WTC11 (cell line): Measurements from ENCODE around the gene DCAF4L1.

Experiments
- NFYB ChIP-seq: sonication (generic); formaldehyde crosslinking; conservative IDR thresholded peaks from 2 replicates; pipeline ENCODE4 v1.8.0; 2022; ENCODE audit warnings: low read depth, missing genetic modification reagents
- TF ChIP-seq, protein P1 (sequence below): sonication (generic); formaldehyde crosslinking; IDR thresholded peaks from 2 replicates; pipeline ENCODE4 v1.8.0; 2022; ENCODE audit warnings: mild to moderate bottlenecking, missing genetic modification reagents
- TF ChIP-seq, protein P2 (sequence below): sonication (generic); formaldehyde crosslinking; IDR thresholded peaks from 2 replicates; pipeline ENCODE4 v1.8.1; 2023; ENCODE audit warnings: mild to moderate bottlenecking, missing genetic modification reagents, moderate library complexity

DNA sequence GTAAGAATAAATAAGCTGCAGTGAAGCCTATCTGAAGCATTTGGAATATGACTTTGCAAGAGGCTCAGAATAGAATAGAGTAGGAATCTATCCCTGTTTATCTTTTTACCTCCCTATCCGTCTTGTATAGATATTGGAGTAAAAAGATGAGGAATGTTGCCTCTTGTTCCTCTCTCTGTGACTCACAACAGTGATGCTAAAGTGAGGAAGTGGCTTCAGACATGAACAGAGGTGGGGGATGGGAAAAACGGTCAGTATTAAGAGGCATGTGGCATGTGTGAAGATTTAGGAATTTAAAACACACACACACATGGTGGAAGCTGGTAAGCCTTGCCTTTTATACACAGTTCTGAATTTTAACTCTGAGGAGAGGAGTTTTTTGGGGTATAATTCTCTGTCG lies 3.8 kb upstream of the DCAF4L1 start:
- TF ChIP-seq NFYB (CRISPR knock-in tag), result no peak
- TF ChIP-seq, protein P1, sequence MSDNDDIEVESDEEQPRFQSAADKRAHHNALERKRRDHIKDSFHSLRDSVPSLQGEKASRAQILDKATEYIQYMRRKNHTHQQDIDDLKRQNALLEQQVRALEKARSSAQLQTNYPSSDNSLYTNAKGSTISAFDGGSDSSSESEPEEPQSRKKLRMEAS (CRISPR knock-in tag), result no peak
- TF ChIP-seq, protein P2, sequence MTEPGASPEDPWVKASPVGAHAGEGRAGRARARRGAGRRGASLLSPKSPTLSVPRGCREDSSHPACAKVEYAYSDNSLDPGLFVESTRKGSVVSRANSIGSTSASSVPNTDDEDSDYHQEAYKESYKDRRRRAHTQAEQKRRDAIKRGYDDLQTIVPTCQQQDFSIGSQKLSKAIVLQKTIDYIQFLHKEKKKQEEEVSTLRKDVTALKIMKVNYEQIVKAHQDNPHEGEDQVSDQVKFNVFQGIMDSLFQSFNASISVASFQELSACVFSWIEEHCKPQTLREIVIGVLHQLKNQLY (CRISPR knock-in tag), result no peak
